SH-SY5Y (cell line): Measurements from ENCODE around the gene SLC13A3.

Experiments used
- GATA2 ChIP-seq: IDR thresholded peaks from 2 replicates; pipeline ENCODE4 v1.6.1; 2011; ENCODE audit warnings: mild to moderate bottlenecking, low read depth, low read length
- GATA3 ChIP-seq: IDR thresholded peaks from 2 replicates; pipeline ENCODE4 v1.6.1; 2011; ENCODE audit warnings: low read depth, mild to moderate bottlenecking, low read length, moderate library complexity

SLC13A3 gene

DNA sequence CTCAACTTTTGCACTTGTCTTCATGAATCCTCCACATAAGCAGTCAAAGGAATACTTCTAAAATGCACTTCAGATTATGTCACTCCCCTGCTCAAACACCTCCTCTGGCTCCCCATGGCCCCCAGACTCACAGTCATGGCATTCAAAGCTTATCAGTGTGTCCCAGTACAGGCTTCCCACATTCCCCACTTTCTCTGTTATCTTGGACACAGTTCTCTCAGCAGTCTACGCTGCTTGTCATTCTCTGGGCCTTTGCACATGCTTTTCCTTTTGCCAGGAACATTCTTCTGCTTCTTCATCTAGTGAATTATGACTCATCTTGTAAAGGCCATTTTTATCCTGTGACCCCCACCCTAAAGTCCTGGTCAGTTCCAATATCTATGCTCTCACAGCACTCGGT is 31.8 kb downstream of the SLC13A3 start:
- TF ChIP-seq GATA2 (no peak), GATA3 (no peak)

- TF ChIP-seq GATA2, result no peak
- no peak for TF ChIP-seq GATA3
These were observed 32.8 kb downstream of the SLC13A3 start for GRCh38 chr20:46618316-46619100.

GRCh38 chr20:46614503-46614902 is 36.8 kb downstream of the SLC13A3 start:
- TF ChIP-seq GATA3 (no peak), GATA2 (no peak)

- TF ChIP-seq GATA2, result no peak
- no peak for TF ChIP-seq GATA3
These were observed 41.1 kb downstream of the SLC13A3 start for GRCh38 chr20:46610145-46610544.

- TF ChIP-seq GATA2, result no peak
- TF ChIP-seq GATA3, result no peak
These were observed 42.2 kb downstream of the SLC13A3 start for GRCh38 chr20:46609043-46609442.

DNA sequence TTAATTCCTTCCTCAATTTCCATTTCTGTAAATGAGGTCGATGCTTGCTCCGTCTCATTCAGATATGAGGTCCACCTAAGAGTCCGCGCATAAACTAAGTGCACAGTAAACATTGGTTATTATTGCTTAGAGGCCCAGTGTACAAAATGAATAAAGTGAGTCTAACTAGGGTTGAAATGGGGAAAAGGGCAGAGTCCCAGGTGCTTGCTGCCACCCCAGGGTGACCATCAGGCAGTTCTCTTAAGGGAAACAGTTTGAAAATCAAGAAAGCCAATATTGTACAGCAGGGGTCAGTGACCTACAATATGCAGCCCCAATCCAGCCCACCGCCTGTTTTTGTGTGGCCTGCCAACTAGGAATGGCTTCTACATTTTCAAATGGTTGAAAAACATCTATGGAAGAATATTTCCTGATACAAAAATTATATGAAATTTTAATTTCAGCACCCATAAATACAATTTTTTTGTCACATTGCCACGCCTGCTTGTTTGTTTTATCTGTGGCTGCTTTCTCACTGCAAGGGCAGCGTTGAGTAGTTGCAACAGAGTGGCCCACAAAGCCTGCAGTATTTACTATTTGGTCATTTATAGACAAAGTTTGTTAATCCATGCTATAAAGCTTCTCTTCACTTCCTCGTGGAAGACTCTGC is 43.3 kb downstream of the SLC13A3 start:
- TF ChIP-seq GATA3 (no peak), GATA2 (no peak)

- TF ChIP-seq GATA2 (no peak), GATA3 (no peak)
These were observed 43.9 kb downstream of the SLC13A3 start for GRCh38 chr20:46607191-46607848.

- TF ChIP-seq GATA2 (no peak), GATA3 (no peak)
These were observed 44.5 kb downstream of the SLC13A3 start for GRCh38 chr20:46606817-46607190.

DNA sequence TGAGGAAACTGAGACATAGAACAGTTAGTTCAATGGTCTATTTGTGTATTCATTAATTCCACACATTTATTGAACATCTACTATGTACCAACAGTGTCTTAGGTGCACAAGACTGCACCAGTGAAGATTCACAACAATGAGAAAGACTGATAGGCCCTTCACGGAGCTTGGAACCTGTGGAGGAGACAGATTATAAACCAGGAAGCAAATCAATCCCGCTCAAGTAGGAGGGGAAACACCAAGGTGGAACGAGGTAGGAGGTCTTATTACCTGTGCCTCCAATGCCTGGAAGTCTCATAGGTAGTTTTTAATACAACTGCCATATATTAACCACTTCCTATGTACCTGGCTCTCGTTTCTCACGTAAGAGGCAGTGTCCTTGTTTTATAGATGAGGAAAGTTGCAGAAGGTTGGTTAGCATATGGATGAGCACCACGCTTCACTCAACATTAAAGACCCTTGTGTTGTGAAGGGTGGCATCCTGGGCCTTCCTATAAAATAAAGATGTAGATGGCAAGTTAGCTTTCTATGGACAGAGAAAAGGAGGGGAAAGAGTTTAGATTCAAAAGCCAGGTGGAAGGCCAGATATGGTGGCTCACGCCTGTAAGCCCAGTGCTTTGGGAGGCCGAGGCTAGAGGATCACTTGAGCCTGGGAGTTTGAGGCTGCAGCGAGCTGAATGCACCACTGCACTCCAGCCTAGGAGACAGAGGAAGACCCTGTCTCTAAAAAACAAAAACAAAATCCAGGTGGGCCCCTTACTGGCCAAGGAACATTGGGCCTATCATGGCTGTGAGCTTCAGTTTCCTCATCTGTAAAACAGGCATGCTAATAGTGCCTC is 45.1 kb downstream of the SLC13A3 start:
- TF ChIP-seq GATA2 (no peak), GATA3 (no peak)

DNA sequence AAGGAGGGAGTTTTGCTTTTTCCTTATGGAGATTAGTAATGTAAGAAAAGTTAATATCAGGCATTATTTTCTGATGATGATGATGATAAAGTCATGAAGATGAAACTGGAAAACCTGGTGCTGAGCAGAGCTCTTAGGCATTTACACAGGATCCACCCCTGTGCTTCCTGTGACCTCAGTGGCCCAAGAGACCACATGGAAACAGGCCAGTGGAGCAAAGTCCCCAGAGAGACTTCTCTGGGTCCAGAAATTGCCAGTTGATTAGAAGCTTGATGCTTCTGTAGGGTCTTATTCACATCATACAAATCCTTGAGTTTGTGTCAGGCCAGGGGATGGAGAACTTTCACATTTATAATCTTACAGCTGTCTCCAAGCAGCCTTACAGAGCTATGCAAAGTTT is 46.1 kb downstream of the SLC13A3 start:
- TF ChIP-seq GATA3, result no peak
- no peak for TF ChIP-seq GATA2

DNA sequence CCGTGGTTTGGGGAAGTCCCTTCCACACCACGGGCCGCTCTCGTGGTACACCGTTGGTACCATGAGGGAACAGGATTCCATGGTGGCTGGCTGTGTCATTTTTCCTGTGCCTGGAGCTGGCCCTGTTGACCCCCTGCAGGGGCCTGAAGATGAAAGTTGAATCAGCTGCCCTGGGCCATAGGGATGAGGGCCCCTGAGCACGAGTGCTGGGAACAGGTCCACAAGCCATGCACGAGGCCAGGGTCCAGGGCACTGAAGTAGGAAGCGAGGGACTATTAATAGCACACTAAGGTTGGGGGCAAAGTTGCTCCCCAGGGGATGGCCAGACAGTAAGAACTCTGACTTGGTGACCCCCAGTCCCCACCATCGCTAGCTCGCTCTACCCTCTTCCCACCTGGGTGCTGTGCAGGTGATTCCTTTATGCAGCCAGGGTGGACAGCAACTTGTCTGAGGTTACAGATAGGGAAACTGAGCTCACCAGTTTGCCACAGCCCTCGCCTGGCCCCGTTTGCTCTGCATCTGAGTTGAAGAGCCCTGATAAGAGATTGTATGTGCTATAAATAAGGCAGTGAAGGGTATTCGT is 46.6 kb downstream of the SLC13A3 start:
- TF ChIP-seq GATA3, result no peak
- no peak for TF ChIP-seq GATA2

DNA sequence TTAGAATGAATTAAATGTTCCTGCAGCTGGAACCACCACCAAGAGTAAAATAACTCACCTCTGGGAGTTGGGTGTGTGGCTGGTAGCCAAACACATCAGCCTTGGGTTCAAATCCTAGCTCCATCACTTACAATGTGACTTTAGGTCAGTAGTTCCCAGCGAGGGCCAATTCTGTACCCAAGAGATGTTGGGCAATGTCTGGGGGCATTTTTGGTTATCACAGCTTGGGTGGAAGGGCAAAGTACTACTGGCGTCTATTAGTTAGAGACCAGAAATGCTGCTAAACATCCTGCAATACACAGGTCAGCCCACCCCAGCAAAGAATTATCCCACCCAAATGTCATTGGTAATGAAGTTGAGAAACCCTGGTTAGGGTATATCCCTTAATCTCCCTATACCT is 48.8 kb downstream of the SLC13A3 start:
- no peak for TF ChIP-seq GATA3
- no peak for TF ChIP-seq GATA2

- TF ChIP-seq GATA2 (no peak), GATA3 (no peak)
These were observed 49.6 kb downstream of the SLC13A3 start for GRCh38 chr20:46601603-46602122.
